HG02938 (cell line): ENCODE results near the gene SLC22A12.
"Not testable (repeated sequence)": the region's sequence is repeated elsewhere in the genome, so short reads cannot be mapped to it uniquely, and the experiment has no call there.

Source experiments
- ATAC-seq: cut with Tn5 transposase; IDR thresholded peaks from one replicate; pipeline ENCODE4 v1.9.1; 2021; ENCODE audit warnings: mild to moderate bottlenecking, moderate library complexity; ENCODE audit not compliant: unreplicated experiment

SLC22A12 gene

GRCh38 chr11:64590763-64591221 lies at the start of gene SLC22A12:
SLC22A12 (plus strand) TSS chr11:64591220; CDS start chr11:64591557, 337 bp downstream.
- no peak for ATAC-seq

- ATAC-seq: no peak
Observed at GRCh38 chr11:64542172-64543125, 48.6 kb upstream of the SLC22A12 start.

- no peak for ATAC-seq
Observed at GRCh38 chr11:64543818-64544217, 47.2 kb upstream of the SLC22A12 start.

- no peak for ATAC-seq
Observed at GRCh38 chr11:64544616-64545296, 46.3 kb upstream of the SLC22A12 start.

GRCh38 chr11:64545619-64546018 lies 45.4 kb upstream of the SLC22A12 start:
- ATAC-seq: no peak

GRCh38 chr11:64546176-64546575 lies 44.8 kb upstream of the SLC22A12 start:
- no peak for ATAC-seq

- no peak for ATAC-seq
Observed at GRCh38 chr11:64546600-64546999, 44.4 kb upstream of the SLC22A12 start.

GRCh38 chr11:64549969-64550368 lies 41.1 kb upstream of the SLC22A12 start:
- no peak for ATAC-seq

- no peak for ATAC-seq
Observed at GRCh38 chr11:64553554-64554201, 37.3 kb upstream of the SLC22A12 start.

GRCh38 chr11:64556044-64556720 lies 34.8 kb upstream of the SLC22A12 start:
- ATAC-seq: no peak

GRCh38 chr11:64556721-64557250 lies 34.2 kb upstream of the SLC22A12 start:
- no peak for ATAC-seq

- no peak for ATAC-seq
Observed at GRCh38 chr11:64558065-64558745, 32.8 kb upstream of the SLC22A12 start.

- no peak for ATAC-seq
Observed at GRCh38 chr11:64558869-64559268, 32.2 kb upstream of the SLC22A12 start.

- ATAC-seq: no peak
Observed at GRCh38 chr11:64559351-64560138, 31.5 kb upstream of the SLC22A12 start.

GRCh38 chr11:64560139-64560771 lies 30.8 kb upstream of the SLC22A12 start:
- no peak for ATAC-seq

- no peak for ATAC-seq
Observed at GRCh38 chr11:64560941-64561340, 30.1 kb upstream of the SLC22A12 start.

- ATAC-seq: not testable (repeated sequence)
Observed at GRCh38 chr11:64561429-64561828, 29.6 kb upstream of the SLC22A12 start.

- ATAC-seq: no peak
Observed at GRCh38 chr11:64561984-64562722, 28.9 kb upstream of the SLC22A12 start.
